Measurements from ENCODE around the gene HDAC4. TPM values are rescaled to one million over a fixed set of nuclear protein-coding genes. Genes with fewer than 3 reads are reported as not detected.

HDAC4 gene
- total RNA-seq, 1 donor from 2014 or later = 12.9 TPM

GRCh38 chr2:239225371-239225851 is 175.4 kb downstream of the HDAC4 start:
- DNase-seq (ENCODE audit: low read depth in 2 of 2) = no peak

- no peak for DNase-seq (ENCODE audit: low read depth in 2 of 2)
These were observed 175.9 kb downstream of the HDAC4 start for GRCh38 chr2:239224955-239225354.

- DNase-seq (ENCODE audit: low read depth in 2 of 2) = no peak
These were observed 176.6 kb downstream of the HDAC4 start for GRCh38 chr2:239224199-239224570.

GRCh38 chr2:239223310-239224198 is 177.3 kb downstream of the HDAC4 start:
- DNase-seq (ENCODE audit: low read depth in 2 of 2) = no peak

- DNase-seq (ENCODE audit: low read depth in 2 of 2) = no peak
These were observed 178.0 kb downstream of the HDAC4 start for GRCh38 chr2:239222706-239223309.

- DNase-seq (ENCODE audit: low read depth in 2 of 2) = no peak
These were observed 178.5 kb downstream of the HDAC4 start for GRCh38 chr2:239222312-239222660.

GRCh38 chr2:239220981-239221396 is 179.8 kb downstream of the HDAC4 start:
- no peak for DNase-seq (ENCODE audit: low read depth in 2 of 2)

- no peak for DNase-seq (ENCODE audit: low read depth in 2 of 2)
These were observed 180.5 kb downstream of the HDAC4 start for GRCh38 chr2:239220341-239220740.

GRCh38 chr2:239216614-239217273 is 184.1 kb downstream of the HDAC4 start:
- peak in 1 of 2 donors; percentile 53 for DNase-seq (ENCODE audit: low read depth in 2 of 2)

GRCh38 chr2:239215988-239216613 is 184.7 kb downstream of the HDAC4 start:
- DNase-seq (ENCODE audit: low read depth in 2 of 2) = no peak

- no peak for DNase-seq (ENCODE audit: low read depth in 2 of 2)
These were observed 185.5 kb downstream of the HDAC4 start for GRCh38 chr2:239215136-239215925.

GRCh38 chr2:239214725-239215124 is 186.1 kb downstream of the HDAC4 start:
- DNase-seq (ENCODE audit: low read depth in 2 of 2) = no peak

GRCh38 chr2:239213643-239214101 is 187.1 kb downstream of the HDAC4 start:
- DNase-seq (ENCODE audit: low read depth in 2 of 2) = no peak

- DNase-seq (ENCODE audit: low read depth in 2 of 2) = no peak
These were observed 187.7 kb downstream of the HDAC4 start for GRCh38 chr2:239212929-239213642.

GRCh38 chr2:239212121-239212928 is 188.5 kb downstream of the HDAC4 start:
- DNase-seq (ENCODE audit: low read depth in 2 of 2) = no peak

- no peak for DNase-seq (ENCODE audit: low read depth in 2 of 2)
These were observed 189.3 kb downstream of the HDAC4 start for GRCh38 chr2:239211396-239212094.

- no peak for DNase-seq (ENCODE audit: low read depth in 2 of 2)
These were observed 191.0 kb downstream of the HDAC4 start for GRCh38 chr2:239209783-239210182.

- DNase-seq (ENCODE audit: low read depth in 2 of 2) = no peak
These were observed 192.2 kb downstream of the HDAC4 start for GRCh38 chr2:239208465-239209180.

Measured in lung microvascular endothelial cell (primary cell).